CD4-positive, alpha-beta T cell (primary cell): ENCODE results near the gene GFI1. TPM values are rescaled to one million over a fixed set of nuclear protein-coding genes. Genes with fewer than 3 reads are reported as not detected.

Source experiments
- ATAC-seq: fragments of 200-7000 bp; cut with Tn5 transposase; one replicate; pipeline ENCODE4 v1.10.0; 2022; ENCODE audit warnings: mild to moderate bottlenecking; ENCODE audit not compliant: poor library complexity
- CTCF ChIA-PET: fragments of 350-600 bp; sonication (Branson Sonifier 250); formaldehyde crosslinking; loops from one replicate; lab custom pipeline; 2021; ENCODE audit warnings: antibody characterized with exemption, inconsistent platforms; lab: Charles Lee
- POLR2A ChIA-PET: fragments of 350-600 bp; sonication (Branson Sonifier 250); formaldehyde crosslinking; loops from one replicate; lab custom pipeline; 2021; ENCODE audit warnings: antibody characterized with exemption, inconsistent platforms; lab: Charles Lee
- DNase-seq, 14 experiments: peaks; one replicate each; pipeline ENCODE4 v3.0.0-alpha.2; 2013 to 2020; ENCODE audit warnings: mixed read lengths in 2 of 14
- H3K27ac ChIP-seq, 2 donors: one replicate each; pipeline versions ENCODE4 v1.5.1 to v1.7.0; 2013; ENCODE audit warnings: low read length in 2 of 2, low read depth in 1 of 2, mild to moderate bottlenecking in 1 of 2
- H3K27me3 ChIP-seq, 2 experiments: 1 replicate in 1 of 2; 2 replicates in 1 of 2; pipeline versions ENCODE4 v1.6.1 to v1.7.0; 2013; ENCODE audit warnings: low read length in 2 of 2, control low read depth in 1 of 2, mild to moderate bottlenecking in 1 of 2, moderate library complexity in 1 of 2; ENCODE audit not compliant: insufficient read depth in 2 of 2, control insufficient read depth in 1 of 2
- H3K36me3 ChIP-seq: one replicate; pipeline ENCODE4 v1.6.1; 2013; ENCODE audit warnings: low read length, control low read depth; ENCODE audit not compliant: insufficient read depth
- H3K4me1 ChIP-seq: one replicate; pipeline ENCODE4 v1.6.1; 2013; ENCODE audit warnings: low read length, control low read depth; ENCODE audit not compliant: insufficient read depth
- H3K4me3 ChIP-seq: one replicate; pipeline ENCODE4 v1.5.1; 2013; ENCODE audit warnings: mild to moderate bottlenecking, low read length, moderate library complexity
- H3K9me3 ChIP-seq, 2 experiments: 1 replicate in 1 of 2; 2 replicates in 1 of 2; pipeline versions ENCODE4 v1.6.1 to v1.7.0; 2013; ENCODE audit warnings: low read length in 2 of 2, mild to moderate bottlenecking in 2 of 2, control low read depth in 1 of 2, moderate library complexity in 1 of 2; ENCODE audit not compliant: control insufficient read depth in 1 of 2, insufficient read depth in 1 of 2
- H3K27ac Mint-ChIP-seq: one replicate; pipeline ENCODE4 v1.8.0; 2020; ENCODE audit warnings: mixed read lengths
- H3K27me3 Mint-ChIP-seq: one replicate; pipeline ENCODE4 v1.8.0; 2021; ENCODE audit warnings: mixed read lengths
- H3K36me3 Mint-ChIP-seq: one replicate; pipeline ENCODE4 v1.8.0; 2021; ENCODE audit warnings: low read depth, mixed read lengths
- H3K4me1 Mint-ChIP-seq: one replicate; pipeline ENCODE4 v1.8.0; 2021; ENCODE audit warnings: low read depth, mixed read lengths
- H3K4me3 Mint-ChIP-seq: one replicate; pipeline ENCODE4 v1.8.0; 2020; ENCODE audit warnings: mild to moderate bottlenecking, mixed read lengths
- H3K9me3 Mint-ChIP-seq: one replicate; pipeline ENCODE4 v1.8.0; 2020; ENCODE audit warnings: mixed read lengths
- intact Hi-C, 2 experiments: fragments of 100-400 bp; cut with DNase I in 1 of 2; cut with micrococcal nuclease in 1 of 2; formaldehyde crosslinking; loops; one replicate each; pipeline versions ENCODE4 v1.15.1 to v1.9.0; 2023 to 2025; cut with DNase I, micrococcal nuclease
- total RNA-seq, 174 experiments: library from RNA in 2 of 174; stranded (reverse) in 2 of 174; gene quantifications; one replicate each; pipeline ENCODE4 v1.2.3 and lab custom pipeline; 2021 to 2026
- TF ChIP-seq, protein P1 (sequence below): fragments of 200-600 bp; IDR thresholded peaks from one replicate; pipeline ENCODE4 v1.8.0; 2022; ENCODE audit warnings: antibody characterized with exemption, mild to moderate bottlenecking

GFI1 gene
- total RNA-seq, 2 experiments from 2014 or later: 13.0 to 15.3 TPM

- Histone ChIP-seq H3K4me3 (no peak overlapping the region), H3K27me3 (no peaks in the 10 kb centered on the region), H3K9me3 (no peaks in the 10 kb centered on the region), H3K36me3 (no peaks in the 10 kb centered on the region), H3K27ac (no peak overlapping the region), H3K4me1 (no peaks in the 10 kb centered on the region)
- H3K36me3 Mint-ChIP-seq: no peaks in the 10 kb centered on the region
- H3K27me3 Mint-ChIP-seq: no peaks in the 10 kb centered on the region
- H3K9me3 Mint-ChIP-seq: no peaks in the 10 kb centered on the region
- DNase-seq (no peak), ATAC-seq (no peak)
- TF ChIP-seq, protein P1, sequence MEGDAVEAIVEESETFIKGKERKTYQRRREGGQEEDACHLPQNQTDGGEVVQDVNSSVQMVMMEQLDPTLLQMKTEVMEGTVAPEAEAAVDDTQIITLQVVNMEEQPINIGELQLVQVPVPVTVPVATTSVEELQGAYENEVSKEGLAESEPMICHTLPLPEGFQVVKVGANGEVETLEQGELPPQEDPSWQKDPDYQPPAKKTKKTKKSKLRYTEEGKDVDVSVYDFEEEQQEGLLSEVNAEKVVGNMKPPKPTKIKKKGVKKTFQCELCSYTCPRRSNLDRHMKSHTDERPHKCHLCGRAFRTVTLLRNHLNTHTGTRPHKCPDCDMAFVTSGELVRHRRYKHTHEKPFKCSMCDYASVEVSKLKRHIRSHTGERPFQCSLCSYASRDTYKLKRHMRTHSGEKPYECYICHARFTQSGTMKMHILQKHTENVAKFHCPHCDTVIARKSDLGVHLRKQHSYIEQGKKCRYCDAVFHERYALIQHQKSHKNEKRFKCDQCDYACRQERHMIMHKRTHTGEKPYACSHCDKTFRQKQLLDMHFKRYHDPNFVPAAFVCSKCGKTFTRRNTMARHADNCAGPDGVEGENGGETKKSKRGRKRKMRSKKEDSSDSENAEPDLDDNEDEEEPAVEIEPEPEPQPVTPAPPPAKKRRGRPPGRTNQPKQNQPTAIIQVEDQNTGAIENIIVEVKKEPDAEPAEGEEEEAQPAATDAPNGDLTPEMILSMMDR: no peak
- H3K4me1 Mint-ChIP-seq: no peaks in the 10 kb centered on the region
- CTCF ChIA-PET: interaction anchor here (0.7 kb wide), 1 partner anchor 29 kb away, joined by 3 read pairs; no protein-coding TSS in a partner anchor
- POLR2A ChIA-PET: no interaction called here
- H3K4me3 Mint-ChIP-seq: no peak overlapping the region
- no peak overlapping the region for H3K27ac Mint-ChIP-seq
- intact Hi-C loops: no loop called here
Observed at GRCh38 chr1:92430030-92430429, 56.7 kb downstream of the GFI1 start.

- Histone ChIP-seq H3K36me3 (no peaks in the 10 kb centered on the region), H3K27ac (no peak overlapping the region), H3K4me1 (no peaks in the 10 kb centered on the region), H3K4me3 (no peak overlapping the region), H3K27me3 (no peaks in the 10 kb centered on the region), H3K9me3 (no peaks in the 10 kb centered on the region)
- H3K27me3 Mint-ChIP-seq: no peaks in the 10 kb centered on the region
- CTCF ChIA-PET: no interaction called here
- H3K4me1 Mint-ChIP-seq: no peaks in the 10 kb centered on the region
- ATAC-seq (no peak), DNase-seq (no peak)
- TF ChIP-seq, protein P1: no peak
- H3K4me3 Mint-ChIP-seq: no peak overlapping the region
- POLR2A ChIA-PET: no interaction called here
- no peaks in the 10 kb centered on the region for H3K9me3 Mint-ChIP-seq
- intact Hi-C loops: no loop called here
- no peak overlapping the region for H3K27ac Mint-ChIP-seq
- H3K36me3 Mint-ChIP-seq: no peaks in the 10 kb centered on the region
Observed at GRCh38 chr1:92425617-92426016, 61.1 kb downstream of the GFI1 start.

Other genes with a start within 250 kb of the GFI1 start
- gene GLMN, start 187.9 kb downstream of the GFI1 start, total RNA-seq: 10 to 100 TPM in 1 of 2 experiments, 1 to 10 TPM in 1; 7.7 to 11.7 TPM
- gene RPAP2, start 187.9 kb downstream of the GFI1 start, total RNA-seq: 10 to 100 TPM; 23.4 to 26.5 TPM